Brain pericyte (primary cell): ENCODE results near the gene TTC39C.

Experiments used
- DNase-seq: peaks from one replicate; pipeline ENCODE4 v3.0.0-alpha.2; 2012; ENCODE audit warnings: low read depth, low spot score

Gene TTC39C

DNA sequence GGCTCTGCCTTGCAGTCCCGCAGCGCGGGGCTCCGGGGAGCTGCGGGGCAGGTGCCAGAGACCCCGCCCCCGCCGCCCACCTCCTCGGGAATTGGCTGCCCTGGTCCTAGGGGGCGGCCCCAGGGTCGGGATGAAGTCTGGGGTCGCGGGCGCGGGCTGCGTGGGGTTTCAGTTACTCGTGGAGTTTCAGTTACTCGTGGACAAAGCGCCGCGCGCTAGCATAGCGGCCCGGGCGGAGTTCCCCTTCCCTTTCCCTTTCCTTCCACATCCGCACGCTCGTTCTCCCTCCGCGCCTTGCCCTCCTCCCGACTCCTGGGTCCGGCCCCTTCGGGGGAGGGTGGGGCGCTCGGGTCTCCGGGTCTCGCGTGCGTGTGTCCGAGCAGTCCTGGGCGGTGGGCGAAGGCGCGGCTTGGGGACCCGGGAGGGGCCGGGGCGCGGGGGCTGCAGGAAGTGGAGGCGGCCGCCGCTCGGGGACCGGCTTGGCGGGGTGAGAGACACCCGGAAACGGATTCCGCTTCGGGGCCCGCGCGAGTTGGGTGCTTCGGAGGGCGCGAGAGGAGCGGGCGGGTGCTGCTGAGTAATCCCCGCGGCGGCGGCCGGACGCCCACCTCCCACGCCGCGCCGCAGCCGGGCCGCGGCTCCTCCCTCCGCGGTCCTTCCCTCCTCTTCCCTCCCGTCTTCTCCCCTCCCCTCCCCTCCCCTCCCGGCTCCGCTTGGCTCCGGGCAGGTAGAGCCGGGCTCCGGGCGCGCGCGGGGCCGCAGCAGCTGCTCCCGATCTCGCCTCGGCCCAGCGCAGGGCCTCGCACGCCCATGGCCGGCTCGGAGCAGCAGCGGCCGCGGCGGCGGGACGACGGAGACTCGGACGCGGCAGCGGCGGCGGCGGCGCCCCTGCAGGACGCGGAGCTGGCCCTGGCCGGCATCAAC, at the start of gene TTC39C:
Gene TTC39C (plus strand): TSS at position 693 of the 924 bp plus-strand sequence. CDS start 118 bp downstream, at position 811.
- DNase-seq, result no peak

DNA sequence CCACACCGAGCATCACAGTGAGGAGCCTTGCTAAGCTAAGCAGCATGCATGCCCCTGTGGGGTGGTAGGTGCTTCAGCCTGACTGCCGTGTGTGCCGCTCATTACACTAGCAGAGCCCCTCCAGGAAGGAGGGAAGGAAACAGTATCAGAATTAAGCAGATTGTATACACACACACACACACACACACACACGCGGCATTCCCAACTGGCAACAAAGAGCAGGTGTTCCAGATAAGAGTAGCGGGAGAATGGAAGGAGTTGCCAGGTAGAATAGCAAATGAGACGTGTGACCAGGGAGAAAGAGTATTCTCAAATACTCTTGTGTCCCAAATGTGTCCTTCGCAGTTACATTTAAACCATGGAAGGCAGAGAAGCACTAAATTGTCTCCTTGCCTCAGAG, 47.6 kb upstream of the TTC39C start:
- DNase-seq, result no peak

- DNase-seq, result no peak
Measured at GRCh38 chr18:23967321-23968089, 47.0 kb upstream of the TTC39C start.

DNA sequence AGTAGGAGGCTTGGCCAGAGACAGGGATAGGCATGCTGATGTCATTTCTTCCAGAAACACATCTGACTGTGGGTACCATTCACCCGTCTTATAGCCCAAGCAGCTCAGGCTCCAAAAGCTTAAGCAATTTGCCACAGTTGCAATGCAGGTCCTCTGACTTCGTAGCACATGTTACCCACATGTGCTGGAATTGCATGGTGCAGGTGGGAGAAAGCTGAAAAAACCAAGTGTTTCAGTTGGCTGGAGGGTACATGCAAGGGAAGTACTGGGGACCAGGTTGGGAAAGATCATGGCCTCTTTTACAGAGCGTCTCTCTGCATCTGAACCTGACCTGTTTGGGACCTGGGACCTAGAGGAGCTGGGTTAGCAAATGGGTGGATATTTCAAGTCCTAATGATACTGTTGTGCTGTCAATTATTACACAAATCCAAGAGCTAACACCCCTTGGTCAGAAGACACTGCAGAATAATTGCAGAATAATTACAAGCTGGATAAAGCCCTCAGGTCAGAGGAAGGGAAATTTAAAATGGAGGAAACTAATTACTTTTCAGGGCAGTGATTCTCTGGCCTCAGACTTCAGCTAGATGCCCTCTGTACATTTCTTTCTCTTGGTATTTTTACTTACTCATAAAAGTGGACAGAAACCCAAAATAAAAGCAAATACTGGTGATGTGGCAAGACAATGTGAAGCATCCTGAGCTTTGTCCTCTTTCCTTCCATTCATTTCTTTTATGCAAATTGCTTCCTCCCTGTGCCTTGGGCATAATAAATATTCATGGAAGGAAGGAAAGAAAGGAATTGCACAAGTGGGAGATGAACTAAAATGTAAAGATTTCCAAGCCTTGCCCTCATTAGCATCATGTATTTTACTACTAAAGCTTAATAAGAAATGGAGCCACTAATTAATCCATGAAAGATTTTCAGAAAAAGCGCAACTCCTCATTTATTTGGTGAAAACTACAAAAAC, 45.6 kb upstream of the TTC39C start:
- DNase-seq, result no peak

DNA sequence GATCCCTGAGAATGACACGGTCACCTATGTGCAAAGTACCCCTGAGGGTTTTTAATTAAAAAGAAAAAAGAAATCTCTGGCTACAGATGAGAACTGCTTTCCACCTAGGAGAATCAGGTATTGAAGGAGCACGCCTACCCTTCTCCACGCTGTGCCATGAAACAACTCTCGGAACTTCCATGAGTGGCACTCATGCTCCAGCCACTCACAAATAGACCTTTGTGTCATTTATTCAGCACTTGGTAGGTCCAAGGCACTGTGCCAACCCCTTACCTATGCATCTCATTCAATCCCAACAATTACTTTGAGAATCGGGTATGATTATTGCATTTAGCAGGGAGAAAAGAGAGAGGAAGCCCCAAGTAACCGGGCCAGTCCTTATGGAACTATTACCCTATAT, 44.9 kb upstream of the TTC39C start:
- DNase-seq, result no peak

GRCh38 chr18:23970161-23971096, 44.1 kb upstream of the TTC39C start:
- no peak for DNase-seq

DNA sequence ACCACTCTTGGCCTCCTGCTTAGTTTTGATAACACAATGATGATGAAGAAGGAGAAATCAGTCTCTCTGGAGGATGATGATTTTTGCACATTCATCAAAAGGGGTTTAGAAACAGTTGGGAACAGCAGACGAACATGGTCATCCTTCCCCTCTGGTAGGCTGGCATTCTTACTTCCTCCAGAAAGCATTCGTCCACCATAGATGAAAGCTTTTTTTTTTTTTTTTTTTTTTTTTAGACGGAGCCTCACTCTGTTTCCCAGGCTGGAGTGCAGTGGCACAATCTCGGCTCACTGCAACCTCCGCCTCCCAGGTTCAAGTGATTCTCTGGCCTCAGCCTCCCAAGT, 43.5 kb upstream of the TTC39C start:
- no peak for DNase-seq

DNA sequence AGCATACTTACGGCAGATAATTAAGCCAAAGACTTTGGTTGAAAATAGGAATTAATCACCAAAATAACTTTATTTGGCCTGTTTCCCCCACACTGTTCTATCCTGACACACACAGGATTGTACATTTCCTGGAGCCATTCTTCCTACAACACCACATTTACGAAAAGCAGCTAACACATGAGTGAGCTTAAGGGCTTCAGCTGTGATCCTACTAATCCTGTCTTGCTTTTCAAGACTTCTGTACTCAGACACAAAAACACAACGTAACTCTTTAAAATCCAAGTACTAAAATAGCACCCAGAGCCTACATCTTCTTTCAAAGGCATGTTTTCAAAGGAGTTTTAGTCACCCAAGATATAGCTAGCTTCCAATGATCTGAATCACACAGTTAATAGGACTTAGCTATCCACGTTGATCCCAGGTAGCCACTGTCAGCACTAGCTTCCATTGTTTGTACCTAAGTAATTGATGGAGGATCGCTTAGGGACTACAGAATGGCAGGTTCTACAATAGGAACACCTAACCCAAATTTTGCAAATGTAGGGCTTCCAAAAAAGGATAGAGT, 42.8 kb upstream of the TTC39C start:
- DNase-seq, result no peak

DNA sequence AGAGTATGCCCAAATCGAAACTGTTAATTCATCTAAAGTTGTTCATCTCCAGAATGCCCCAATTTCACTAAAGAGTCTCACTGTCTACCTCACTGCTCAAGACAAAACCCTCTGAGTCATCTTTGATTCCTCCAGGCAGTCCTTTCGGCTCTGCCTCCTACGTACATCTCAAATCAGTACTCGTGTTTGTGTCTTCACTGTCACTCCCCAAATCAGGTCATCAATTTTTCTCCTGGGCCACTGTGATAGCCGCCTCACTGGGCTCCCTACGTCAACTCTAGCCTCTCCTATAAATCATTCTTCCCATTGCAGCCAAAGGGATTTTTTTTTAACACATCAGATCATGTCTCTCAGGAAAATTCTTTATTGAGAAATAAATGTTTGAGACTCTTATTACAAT, 42.1 kb upstream of the TTC39C start:
- DNase-seq, result no peak

DNA sequence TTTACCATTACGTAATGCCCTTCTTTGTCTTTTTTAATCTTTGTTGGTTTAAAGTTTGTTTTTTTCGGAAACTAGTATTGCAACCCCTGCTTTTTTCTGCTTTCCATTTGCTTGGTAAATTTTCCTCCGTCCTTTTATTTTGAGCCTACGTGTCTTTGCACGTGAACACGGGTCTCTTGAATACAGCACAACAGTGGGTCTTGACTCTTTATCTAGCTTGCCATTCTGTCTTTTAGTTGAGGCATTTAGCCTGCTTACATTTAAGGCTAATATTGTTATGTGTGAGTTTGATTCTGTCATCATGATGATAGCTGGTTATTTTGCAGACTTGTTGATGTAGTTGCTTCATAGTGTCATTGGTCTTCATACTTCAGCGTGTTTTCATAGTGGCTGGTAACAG, 37.5 kb upstream of the TTC39C start:
- no peak for DNase-seq

DNA sequence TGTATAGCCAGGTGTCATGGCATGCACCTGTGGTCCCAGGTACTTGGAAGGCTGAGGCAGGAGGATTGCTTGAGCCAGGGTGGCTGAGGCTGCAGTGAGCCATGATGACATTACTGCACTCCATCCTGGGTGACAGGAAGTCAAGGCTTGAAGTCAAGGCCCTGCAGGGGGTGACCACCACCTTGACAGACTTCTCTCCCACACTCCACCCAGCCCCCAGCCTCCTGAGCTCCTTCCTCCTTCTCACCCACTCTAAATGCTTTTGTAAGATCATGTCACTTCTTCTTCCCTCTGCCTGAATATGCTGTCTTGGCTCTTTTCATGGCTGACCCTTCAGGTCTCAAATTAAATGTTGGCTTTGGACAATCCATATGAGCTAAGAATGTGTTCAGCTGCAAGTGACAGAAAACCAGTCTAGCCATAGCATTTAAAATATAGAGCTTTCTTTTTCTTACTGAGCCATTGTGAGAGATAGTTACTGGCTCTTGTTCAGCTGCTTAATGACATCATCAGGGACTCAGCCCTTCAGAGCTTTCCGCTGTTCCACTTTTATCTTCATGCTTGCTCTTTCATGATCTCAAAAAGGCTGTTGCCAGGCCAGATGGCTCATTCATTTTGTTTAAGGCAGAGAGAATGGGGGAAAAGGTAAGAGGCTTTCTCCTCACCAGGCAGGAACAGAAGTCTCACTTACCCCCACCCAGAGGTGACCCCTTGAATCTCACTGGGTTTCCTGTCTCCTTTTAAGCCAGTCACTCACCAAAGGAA, 36.7 kb upstream of the TTC39C start:
- DNase-seq, result no peak

- DNase-seq, result no peak
Measured at GRCh38 chr18:23981369-23981980, 33.1 kb upstream of the TTC39C start.

- no peak for DNase-seq
Measured at GRCh38 chr18:23982155-23983079, 32.1 kb upstream of the TTC39C start.

- no peak for DNase-seq
Measured at GRCh38 chr18:23983112-23983511, 31.4 kb upstream of the TTC39C start.

DNA sequence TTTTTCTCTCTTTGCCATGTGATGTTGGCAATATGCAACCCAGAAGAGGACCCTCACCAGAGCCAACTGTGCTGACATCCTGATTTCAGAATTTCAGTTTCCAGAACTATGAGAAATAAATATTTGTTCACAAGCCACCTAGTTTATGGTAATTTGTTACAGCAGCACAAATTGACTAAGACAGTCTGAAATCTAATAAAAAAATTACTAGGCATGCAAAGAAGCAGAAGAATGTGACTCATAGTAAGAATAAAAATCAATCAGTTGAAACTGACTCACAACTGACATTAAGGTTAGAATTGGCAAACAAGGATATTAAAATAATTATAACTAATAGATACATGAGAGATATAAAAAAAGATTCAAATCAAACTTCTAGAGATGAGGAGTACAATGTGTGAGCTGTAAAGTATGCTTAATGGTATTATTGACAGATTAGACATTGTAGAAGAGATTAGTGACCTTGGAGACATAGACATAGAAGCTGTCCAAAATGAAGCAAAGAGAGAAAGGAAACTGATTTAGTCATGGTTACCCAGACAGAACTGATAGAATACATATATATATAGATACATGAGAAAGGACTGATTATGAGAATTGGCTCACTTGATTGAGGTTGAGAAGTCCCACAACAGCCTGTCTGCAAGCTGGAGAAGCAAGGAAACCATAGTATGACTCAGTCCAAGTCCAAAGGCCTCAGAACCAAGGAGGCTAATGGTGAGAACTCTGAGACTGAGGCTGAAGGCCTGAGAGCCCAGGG, 27.8 kb upstream of the TTC39C start:
- no peak for DNase-seq

- no peak for DNase-seq
Measured at GRCh38 chr18:23990474-23991410, 23.8 kb upstream of the TTC39C start.
